ENCODE results near the gene HNF1A.

DNA sequence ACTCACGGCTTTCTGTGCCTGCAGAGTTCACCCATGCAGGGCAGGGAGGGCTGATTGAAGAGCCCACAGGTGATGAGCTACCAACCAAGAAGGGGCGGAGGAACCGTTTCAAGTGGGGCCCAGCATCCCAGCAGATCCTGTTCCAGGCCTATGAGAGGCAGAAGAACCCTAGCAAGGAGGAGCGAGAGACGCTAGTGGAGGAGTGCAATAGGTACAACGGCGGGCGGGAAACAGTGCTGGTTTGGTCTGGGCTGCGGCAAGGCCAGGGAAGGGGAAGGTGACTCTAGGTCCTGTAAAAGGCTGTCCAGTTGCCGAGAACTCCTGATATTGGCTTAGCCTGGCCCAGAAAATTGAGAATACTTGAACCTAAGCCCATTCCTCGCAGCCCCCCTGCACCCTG, 15.2 kb downstream of the HNF1A start:
- TF ChIP-seq, protein P1, sequence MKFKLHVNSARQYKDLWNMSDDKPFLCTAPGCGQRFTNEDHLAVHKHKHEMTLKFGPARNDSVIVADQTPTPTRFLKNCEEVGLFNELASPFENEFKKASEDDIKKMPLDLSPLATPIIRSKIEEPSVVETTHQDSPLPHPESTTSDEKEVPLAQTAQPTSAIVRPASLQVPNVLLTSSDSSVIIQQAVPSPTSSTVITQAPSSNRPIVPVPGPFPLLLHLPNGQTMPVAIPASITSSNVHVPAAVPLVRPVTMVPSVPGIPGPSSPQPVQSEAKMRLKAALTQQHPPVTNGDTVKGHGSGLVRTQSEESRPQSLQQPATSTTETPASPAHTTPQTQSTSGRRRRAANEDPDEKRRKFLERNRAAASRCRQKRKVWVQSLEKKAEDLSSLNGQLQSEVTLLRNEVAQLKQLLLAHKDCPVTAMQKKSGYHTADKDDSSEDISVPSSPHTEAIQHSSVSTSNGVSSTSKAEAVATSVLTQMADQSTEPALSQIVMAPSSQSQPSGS (CRISPR knock-in tag; IDR thresholded peaks at IDR 0.05): no peak
- TF ChIP-seq, protein P2, sequence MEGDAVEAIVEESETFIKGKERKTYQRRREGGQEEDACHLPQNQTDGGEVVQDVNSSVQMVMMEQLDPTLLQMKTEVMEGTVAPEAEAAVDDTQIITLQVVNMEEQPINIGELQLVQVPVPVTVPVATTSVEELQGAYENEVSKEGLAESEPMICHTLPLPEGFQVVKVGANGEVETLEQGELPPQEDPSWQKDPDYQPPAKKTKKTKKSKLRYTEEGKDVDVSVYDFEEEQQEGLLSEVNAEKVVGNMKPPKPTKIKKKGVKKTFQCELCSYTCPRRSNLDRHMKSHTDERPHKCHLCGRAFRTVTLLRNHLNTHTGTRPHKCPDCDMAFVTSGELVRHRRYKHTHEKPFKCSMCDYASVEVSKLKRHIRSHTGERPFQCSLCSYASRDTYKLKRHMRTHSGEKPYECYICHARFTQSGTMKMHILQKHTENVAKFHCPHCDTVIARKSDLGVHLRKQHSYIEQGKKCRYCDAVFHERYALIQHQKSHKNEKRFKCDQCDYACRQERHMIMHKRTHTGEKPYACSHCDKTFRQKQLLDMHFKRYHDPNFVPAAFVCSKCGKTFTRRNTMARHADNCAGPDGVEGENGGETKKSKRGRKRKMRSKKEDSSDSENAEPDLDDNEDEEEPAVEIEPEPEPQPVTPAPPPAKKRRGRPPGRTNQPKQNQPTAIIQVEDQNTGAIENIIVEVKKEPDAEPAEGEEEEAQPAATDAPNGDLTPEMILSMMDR (IDR thresholded peaks at IDR 0.05 in 2 of 3, conservative IDR thresholded peaks at IDR 0.05 in 1 of 3; ENCODE audit: insufficient read depth in 2 of 3, low read depth in 1 of 3, low read length in 3 of 3): no peak
- TF ChIP-seq, protein P3, sequence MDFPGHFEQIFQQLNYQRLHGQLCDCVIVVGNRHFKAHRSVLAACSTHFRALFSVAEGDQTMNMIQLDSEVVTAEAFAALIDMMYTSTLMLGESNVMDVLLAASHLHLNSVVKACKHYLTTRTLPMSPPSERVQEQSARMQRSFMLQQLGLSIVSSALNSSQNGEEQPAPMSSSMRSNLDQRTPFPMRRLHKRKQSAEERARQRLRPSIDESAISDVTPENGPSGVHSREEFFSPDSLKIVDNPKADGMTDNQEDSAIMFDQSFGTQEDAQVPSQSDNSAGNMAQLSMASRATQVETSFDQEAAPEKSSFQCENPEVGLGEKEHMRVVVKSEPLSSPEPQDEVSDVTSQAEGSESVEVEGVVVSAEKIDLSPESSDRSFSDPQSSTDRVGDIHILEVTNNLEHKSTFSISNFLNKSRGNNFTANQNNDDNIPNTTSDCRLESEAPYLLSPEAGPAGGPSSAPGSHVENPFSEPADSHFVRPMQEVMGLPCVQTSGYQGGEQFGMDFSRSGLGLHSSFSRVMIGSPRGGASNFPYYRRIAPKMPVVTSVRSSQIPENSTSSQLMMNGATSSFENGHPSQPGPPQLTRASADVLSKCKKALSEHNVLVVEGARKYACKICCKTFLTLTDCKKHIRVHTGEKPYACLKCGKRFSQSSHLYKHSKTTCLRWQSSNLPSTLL (IDR thresholded peaks at IDR 0.05): no peak
- no peak for TF ChIP-seq TSC22D4 (tag; IDR thresholded peaks at IDR 0.05)
- TF ChIP-seq POLR2A (conservative IDR thresholded peaks at IDR 0.05): no peak
- TF ChIP-seq RAD21 (CRISPR knock-in tag; conservative IDR thresholded peaks at IDR 0.05 in 1 of 2, IDR thresholded peaks at IDR 0.05 in 1 of 2): no peak
- no peak for TF ChIP-seq YY1 (IDR thresholded peaks at IDR 0.05; ENCODE audit: borderline replicate concordance in 1 of 3, control insufficient read depth in 1 of 3, extremely low read depth in 1 of 3, insufficient read depth in 3 of 3, insufficient read length in 1 of 3, insufficient replicate concordance in 2 of 3, low read depth in 1 of 3, low read length in 2 of 3)
- no peak for TF ChIP-seq CC2D1A (IDR thresholded peaks at IDR 0.05)
- TF ChIP-seq, protein P4, sequence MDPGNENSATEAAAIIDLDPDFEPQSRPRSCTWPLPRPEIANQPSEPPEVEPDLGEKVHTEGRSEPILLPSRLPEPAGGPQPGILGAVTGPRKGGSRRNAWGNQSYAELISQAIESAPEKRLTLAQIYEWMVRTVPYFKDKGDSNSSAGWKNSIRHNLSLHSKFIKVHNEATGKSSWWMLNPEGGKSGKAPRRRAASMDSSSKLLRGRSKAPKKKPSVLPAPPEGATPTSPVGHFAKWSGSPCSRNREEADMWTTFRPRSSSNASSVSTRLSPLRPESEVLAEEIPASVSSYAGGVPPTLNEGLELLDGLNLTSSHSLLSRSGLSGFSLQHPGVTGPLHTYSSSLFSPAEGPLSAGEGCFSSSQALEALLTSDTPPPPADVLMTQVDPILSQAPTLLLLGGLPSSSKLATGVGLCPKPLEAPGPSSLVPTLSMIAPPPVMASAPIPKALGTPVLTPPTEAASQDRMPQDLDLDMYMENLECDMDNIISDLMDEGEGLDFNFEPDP (CRISPR knock-in tag; IDR thresholded peaks at IDR 0.05): no peak
- no peak for TF ChIP-seq BACH1 (tag; IDR thresholded peaks at IDR 0.05)
- TF ChIP-seq, protein P5, sequence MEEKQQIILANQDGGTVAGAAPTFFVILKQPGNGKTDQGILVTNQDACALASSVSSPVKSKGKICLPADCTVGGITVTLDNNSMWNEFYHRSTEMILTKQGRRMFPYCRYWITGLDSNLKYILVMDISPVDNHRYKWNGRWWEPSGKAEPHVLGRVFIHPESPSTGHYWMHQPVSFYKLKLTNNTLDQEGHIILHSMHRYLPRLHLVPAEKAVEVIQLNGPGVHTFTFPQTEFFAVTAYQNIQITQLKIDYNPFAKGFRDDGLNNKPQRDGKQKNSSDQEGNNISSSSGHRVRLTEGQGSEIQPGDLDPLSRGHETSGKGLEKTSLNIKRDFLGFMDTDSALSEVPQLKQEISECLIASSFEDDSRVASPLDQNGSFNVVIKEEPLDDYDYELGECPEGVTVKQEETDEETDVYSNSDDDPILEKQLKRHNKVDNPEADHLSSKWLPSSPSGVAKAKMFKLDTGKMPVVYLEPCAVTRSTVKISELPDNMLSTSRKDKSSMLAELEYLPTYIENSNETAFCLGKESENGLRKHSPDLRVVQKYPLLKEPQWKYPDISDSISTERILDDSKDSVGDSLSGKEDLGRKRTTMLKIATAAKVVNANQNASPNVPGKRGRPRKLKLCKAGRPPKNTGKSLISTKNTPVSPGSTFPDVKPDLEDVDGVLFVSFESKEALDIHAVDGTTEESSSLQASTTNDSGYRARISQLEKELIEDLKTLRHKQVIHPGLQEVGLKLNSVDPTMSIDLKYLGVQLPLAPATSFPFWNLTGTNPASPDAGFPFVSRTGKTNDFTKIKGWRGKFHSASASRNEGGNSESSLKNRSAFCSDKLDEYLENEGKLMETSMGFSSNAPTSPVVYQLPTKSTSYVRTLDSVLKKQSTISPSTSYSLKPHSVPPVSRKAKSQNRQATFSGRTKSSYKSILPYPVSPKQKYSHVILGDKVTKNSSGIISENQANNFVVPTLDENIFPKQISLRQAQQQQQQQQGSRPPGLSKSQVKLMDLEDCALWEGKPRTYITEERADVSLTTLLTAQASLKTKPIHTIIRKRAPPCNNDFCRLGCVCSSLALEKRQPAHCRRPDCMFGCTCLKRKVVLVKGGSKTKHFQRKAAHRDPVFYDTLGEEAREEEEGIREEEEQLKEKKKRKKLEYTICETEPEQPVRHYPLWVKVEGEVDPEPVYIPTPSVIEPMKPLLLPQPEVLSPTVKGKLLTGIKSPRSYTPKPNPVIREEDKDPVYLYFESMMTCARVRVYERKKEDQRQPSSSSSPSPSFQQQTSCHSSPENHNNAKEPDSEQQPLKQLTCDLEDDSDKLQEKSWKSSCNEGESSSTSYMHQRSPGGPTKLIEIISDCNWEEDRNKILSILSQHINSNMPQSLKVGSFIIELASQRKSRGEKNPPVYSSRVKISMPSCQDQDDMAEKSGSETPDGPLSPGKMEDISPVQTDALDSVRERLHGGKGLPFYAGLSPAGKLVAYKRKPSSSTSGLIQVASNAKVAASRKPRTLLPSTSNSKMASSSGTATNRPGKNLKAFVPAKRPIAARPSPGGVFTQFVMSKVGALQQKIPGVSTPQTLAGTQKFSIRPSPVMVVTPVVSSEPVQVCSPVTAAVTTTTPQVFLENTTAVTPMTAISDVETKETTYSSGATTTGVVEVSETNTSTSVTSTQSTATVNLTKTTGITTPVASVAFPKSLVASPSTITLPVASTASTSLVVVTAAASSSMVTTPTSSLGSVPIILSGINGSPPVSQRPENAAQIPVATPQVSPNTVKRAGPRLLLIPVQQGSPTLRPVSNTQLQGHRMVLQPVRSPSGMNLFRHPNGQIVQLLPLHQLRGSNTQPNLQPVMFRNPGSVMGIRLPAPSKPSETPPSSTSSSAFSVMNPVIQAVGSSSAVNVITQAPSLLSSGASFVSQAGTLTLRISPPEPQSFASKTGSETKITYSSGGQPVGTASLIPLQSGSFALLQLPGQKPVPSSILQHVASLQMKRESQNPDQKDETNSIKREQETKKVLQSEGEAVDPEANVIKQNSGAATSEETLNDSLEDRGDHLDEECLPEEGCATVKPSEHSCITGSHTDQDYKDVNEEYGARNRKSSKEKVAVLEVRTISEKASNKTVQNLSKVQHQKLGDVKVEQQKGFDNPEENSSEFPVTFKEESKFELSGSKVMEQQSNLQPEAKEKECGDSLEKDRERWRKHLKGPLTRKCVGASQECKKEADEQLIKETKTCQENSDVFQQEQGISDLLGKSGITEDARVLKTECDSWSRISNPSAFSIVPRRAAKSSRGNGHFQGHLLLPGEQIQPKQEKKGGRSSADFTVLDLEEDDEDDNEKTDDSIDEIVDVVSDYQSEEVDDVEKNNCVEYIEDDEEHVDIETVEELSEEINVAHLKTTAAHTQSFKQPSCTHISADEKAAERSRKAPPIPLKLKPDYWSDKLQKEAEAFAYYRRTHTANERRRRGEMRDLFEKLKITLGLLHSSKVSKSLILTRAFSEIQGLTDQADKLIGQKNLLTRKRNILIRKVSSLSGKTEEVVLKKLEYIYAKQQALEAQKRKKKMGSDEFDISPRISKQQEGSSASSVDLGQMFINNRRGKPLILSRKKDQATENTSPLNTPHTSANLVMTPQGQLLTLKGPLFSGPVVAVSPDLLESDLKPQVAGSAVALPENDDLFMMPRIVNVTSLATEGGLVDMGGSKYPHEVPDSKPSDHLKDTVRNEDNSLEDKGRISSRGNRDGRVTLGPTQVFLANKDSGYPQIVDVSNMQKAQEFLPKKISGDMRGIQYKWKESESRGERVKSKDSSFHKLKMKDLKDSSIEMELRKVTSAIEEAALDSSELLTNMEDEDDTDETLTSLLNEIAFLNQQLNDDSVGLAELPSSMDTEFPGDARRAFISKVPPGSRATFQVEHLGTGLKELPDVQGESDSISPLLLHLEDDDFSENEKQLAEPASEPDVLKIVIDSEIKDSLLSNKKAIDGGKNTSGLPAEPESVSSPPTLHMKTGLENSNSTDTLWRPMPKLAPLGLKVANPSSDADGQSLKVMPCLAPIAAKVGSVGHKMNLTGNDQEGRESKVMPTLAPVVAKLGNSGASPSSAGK (IDR thresholded peaks at IDR 0.05): no peak
- no peak for TF ChIP-seq ZFP36 (IDR thresholded peaks at IDR 0.05; ENCODE audit: low read depth, low read length, partially characterized antibody)
- no peak for TF ChIP-seq ZNF324 (CRISPR knock-in tag; IDR thresholded peaks at IDR 0.05)

All from K562 (cell line).